Adrenal gland (tissue), 12 donors: Measurements from ENCODE around the gene P2RY2. TPM values are rescaled to one million over a fixed set of nuclear protein-coding genes. Genes with fewer than 3 reads are reported as not detected.

Source experiments
- DNase-seq, 7 donors: peaks; one replicate each; pipeline ENCODE4 v3.0.0-alpha.2; 2019 to 2020
- H3K27ac ChIP-seq, 5 donors: fragments of 200-600 bp; sonication (generic) in 4 of 5; 1 replicate in 3 of 5; 2 replicates in 2 of 5; pipeline versions ENCODE4 v1.5.1 to v1.8.0; 2016 to 2020; ENCODE audit warnings: mild to moderate bottlenecking in 1 of 5
- H3K27me3 ChIP-seq: fragments of 200-600 bp; 2 replicates; pipeline ENCODE4 v1.8.0; 2021
- H3K36me3 ChIP-seq, 2 donors: fragments of 200-600 bp; replicated peaks in 1 of 2; 1 replicate in 1 of 2; 2 replicates in 1 of 2; pipeline versions ENCODE4 v1.5.1 to v1.8.0; 2018 to 2022
- H3K4me1 ChIP-seq, 2 donors: fragments of 200-600 bp; replicated peaks in 1 of 2; 1 replicate in 1 of 2; 2 replicates in 1 of 2; pipeline versions ENCODE4 v1.5.1 to v1.8.0; 2018 to 2021
- H3K4me3 ChIP-seq, 4 donors: fragments of 200-600 bp; sonication (generic) in 3 of 4; one replicate each; pipeline ENCODE4 v1.5.1; 2016 to 2018
- H3K9me3 ChIP-seq, 3 donors: fragments of 200-600 bp; sonication (generic) in 1 of 3; replicated peaks in 1 of 3; 1 replicate in 2 of 3; 2 replicates in 1 of 3; pipeline versions ENCODE4 v1.5.1 to v1.8.0; 2016 to 2021
- CTCF ChIP-seq, 6 experiments: fragments of 450-650 bp in 4 of 6; fragments of 200-600 bp in 2 of 6; sonication (generic) in 1 of 6; IDR thresholded peaks; 1 replicate in 5 of 6; 2 replicates in 1 of 6; pipeline versions ENCODE4 v1.5.1 to v1.8.0; 2016 to 2021; ENCODE audit warnings: antibody characterized with exemption in 6 of 6, mild to moderate bottlenecking in 2 of 6, moderate library complexity in 1 of 6
- POLR2A ChIP-seq, 2 donors: fragments of 450-650 bp; IDR thresholded peaks; one replicate each; pipeline ENCODE4 v1.6.1; 2017; ENCODE audit warnings: antibody characterized with exemption in 2 of 2, mild to moderate bottlenecking in 2 of 2, moderate library complexity in 1 of 2
- WGBS, 4 donors: extraction: QIAGEN DNeasy Blood & Tissue Kit in 2 of 4; methylation state at CpG; one replicate each; pipeline versions ENCODE4 v1.1.5 to v1.1.7; 2013 to 2017; 5-methylcytosine and 5-hydroxymethylcytosine counted together
- intact Hi-C, 2 donors: fragments of 100-400 bp; cut with DNase I; formaldehyde crosslinking; loops; one replicate each; pipeline versions ENCODE4 v1.14.1 to v1.15.0; 2022 to 2023
- polyA plus RNA-seq, 3 donors: library from polyadenylated mRNA; stranded (reverse); fragments of 200-250 nt in 2 of 3; fragments of 350-450 nt in 1 of 3; fragmentation: Illumina TruSeq in 1 of 3; extraction: RNeasy Lipid Tissue Mini Kit (QIAGEN cat#74804) in 1 of 3; gene quantifications; one replicate each; pipeline ENCODE4 v1.2.3, GENCODE V29; 2013 to 2014
- total RNA-seq, 9 donors: library from RNA; depleted of rRNA in 4 of 9; stranded (reverse); fragments of >200 nt in 4 of 9; fragments of 120-200 nt in 1 of 9; fragmentation: NEBNext Ultra II Directional in 1 of 9; extraction: Animal tissue kit (Norgen Biotek cat#: 25700) in 1 of 9; gene quantifications; one replicate each; pipeline versions ENCODE4 v1.1.0 to v1.2.4, GENCODE V29; 2013 to 2023
- donor health status: healthy with polysubstance abuse.
- donor health status: Bipolar disorder and iron deficiency.
- donor health status: DM: yes; HTN: yes; CAD: no.
- donor health status: DM: no; HTN: no; CAD: no.
- donor health status: DM: no; HTN: no; CAD: no.
- donor health status: DM: yes; HTN: yes; CAD: no.

The P2RY2 gene
- total and polyA plus RNA-seq, 12 donors, result 1.3 to 51.6 (median 7.6) TPM

GRCh38 chr11:73205661-73206343, 12.3 kb upstream of the P2RY2 start:
- no peaks in the 10 kb centered on the region for H3K36me3 ChIP-seq
- H3K4me3 ChIP-seq, result no peak overlapping the region
- no peaks in the 10 kb centered on the region for H3K9me3 ChIP-seq
- TF ChIP-seq POLR2A (IDR thresholded peaks at IDR 0.05), result no peak
- no peak for TF ChIP-seq CTCF (IDR thresholded peaks at IDR 0.05)
- intact Hi-C loops, result no loop called here
- H3K4me1 ChIP-seq, result peaks cover 0 to 5% of the 10 kb centered on the region in 2 donors
- DNase-seq, result peak in 1 of 7 donors; percentile 42
- 61 to 66% (median 62%) methylated on average over 5 of the region's 5 CpGs for WGBS, 4 donors
- H3K27ac ChIP-seq, result no peak overlapping the region
- no peaks in the 10 kb centered on the region for H3K27me3 ChIP-seq

DNA sequence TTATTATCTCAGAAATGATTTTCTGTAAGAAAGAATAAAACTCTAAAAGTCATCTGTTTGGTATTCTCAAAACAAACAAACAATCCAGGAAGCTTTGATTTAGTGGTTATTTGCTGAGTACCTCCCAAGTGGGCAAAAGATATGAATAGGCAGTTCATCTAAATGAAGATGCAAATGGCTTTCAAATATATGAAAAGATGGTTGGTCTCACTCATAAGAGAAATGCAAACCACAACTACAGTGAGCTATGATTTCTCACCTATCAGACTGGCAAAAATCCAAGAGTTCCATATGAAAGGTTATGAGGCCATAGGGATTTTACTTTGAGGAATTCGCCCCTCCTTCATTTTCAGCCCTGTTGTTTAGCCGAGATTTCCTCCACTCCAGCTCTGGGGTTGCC, 11.3 kb upstream of the P2RY2 start:
- no peak for TF ChIP-seq POLR2A (IDR thresholded peaks at IDR 0.05)
- no peak for TF ChIP-seq CTCF (IDR thresholded peaks at IDR 0.05)
- no peak for DNase-seq
- no peak overlapping the region for H3K27ac ChIP-seq
- H3K9me3 ChIP-seq, result no peaks in the 10 kb centered on the region
- no peaks in the 10 kb centered on the region for H3K27me3 ChIP-seq
- intact Hi-C loops, result no loop called here
- H3K4me3 ChIP-seq, result no peak overlapping the region
- 76 to 89% (median 85%) methylated on average over 2 of the region's 2 CpGs for WGBS, 4 donors
- H3K4me1 ChIP-seq, result peaks cover 0 to 5% of the 10 kb centered on the region in 2 donors
- H3K36me3 ChIP-seq, result no peaks in the 10 kb centered on the region

- intact Hi-C loops, result no loop called here
- whole genome bisulfite sequencing, 4 donors, result 96 to 98% (median 97%) methylated on average over 2 of the region's 2 CpGs
- no peak for TF ChIP-seq POLR2A (IDR thresholded peaks at IDR 0.05)
- no peak for TF ChIP-seq CTCF (IDR thresholded peaks at IDR 0.05)
Observed at GRCh38 chr11:73209892-73210291, 8.2 kb upstream of the P2RY2 start.

GRCh38 chr11:73210916-73211667, 7.0 kb upstream of the P2RY2 start:
- TF ChIP-seq CTCF (IDR thresholded peaks at IDR 0.05) (no peak), POLR2A (IDR thresholded peaks at IDR 0.05) (no peak)
- intact Hi-C loops, result no loop called here
- no peaks in the 10 kb centered on the region for H3K27me3 ChIP-seq
- H3K36me3 ChIP-seq, result no peaks in the 10 kb centered on the region
- no peak overlapping the region for H3K27ac ChIP-seq
- H3K9me3 ChIP-seq, result no peaks in the 10 kb centered on the region
- H3K4me1 ChIP-seq, result peaks cover 0 to 6% of the 10 kb centered on the region in 2 donors
- 84 to 87% (median 85%) methylated on average over 4 of the region's 4 CpGs for WGBS, 4 donors
- no peak for DNase-seq
- H3K4me3 ChIP-seq, result no peak overlapping the region

More at GRCh38 chr11:73209892-73210291, 8.2 kb upstream of the P2RY2 start:
- Histone ChIP-seq H3K36me3 (no peaks in the 10 kb centered on the region), H3K27me3 (no peaks in the 10 kb centered on the region), H3K9me3 (no peaks in the 10 kb centered on the region), H3K4me1 (peaks cover 0 to 11% of the 10 kb centered on the region in 2 donors), H3K4me3 (no peak overlapping the region), H3K27ac (no peak overlapping the region)
- no peak for DNase-seq
